Activated T-cell treated with anti-CD3 and anti-CD28 coated beads, Interleukin-2, amount 50 U/mL, for 24 hours (primary cell): ENCODE results near the gene CDK5RAP3.
"Not testable (repeated sequence)": the region's sequence is repeated elsewhere in the genome, so short reads cannot be mapped to it uniquely, and the experiment has no call there.

Experiments used
- DNase-seq: peaks from one replicate; pipeline ENCODE4 v3.0.0-alpha.2; 2020
- H3K27ac Mint-ChIP-seq: 2 replicates; pipeline ENCODE4 v1.8.0; 2020; ENCODE audit warnings: mild to moderate bottlenecking, mixed read lengths
- H3K27me3 Mint-ChIP-seq: 2 replicates; pipeline ENCODE4 v1.8.0; 2020; ENCODE audit warnings: mixed read lengths
- H3K36me3 Mint-ChIP-seq: 2 replicates; pipeline ENCODE4 v1.8.0; 2020; ENCODE audit warnings: low read depth, mixed read lengths
- H3K4me1 Mint-ChIP-seq: 2 replicates; pipeline ENCODE4 v1.8.0; 2020; ENCODE audit warnings: low read depth, mixed read lengths
- H3K4me3 Mint-ChIP-seq: 2 replicates; pipeline ENCODE4 v1.8.0; 2020; ENCODE audit warnings: mild to moderate bottlenecking, moderate library complexity, mixed read lengths
- H3K9me3 Mint-ChIP-seq: 2 replicates; pipeline ENCODE4 v1.8.0; 2020; ENCODE audit warnings: mixed read lengths

CDK5RAP3 gene

GRCh38 chr17:47993964-47994363 lies 23.1 kb downstream of the CDK5RAP3 start:
- H3K9me3 Mint-ChIP-seq = no peaks in the 10 kb centered on the region

GRCh38 chr17:47994724-47995123 lies 23.8 kb downstream of the CDK5RAP3 start:
- Mint-ChIP-seq H3K9me3 (no peaks in the 10 kb centered on the region), H3K4me3 (no peak overlapping the region), H3K27me3 (peaks cover 3% of the 10 kb centered on the region), H3K27ac (no peak overlapping the region), H3K4me1 (peaks cover 4% of the 10 kb centered on the region), H3K36me3 (no peaks in the 10 kb centered on the region)
- DNase-seq = no peak

More at GRCh38 chr17:47993964-47994363, 23.1 kb downstream of the CDK5RAP3 start:
- Mint-ChIP-seq H3K4me1 (no peaks in the 10 kb centered on the region), H3K36me3 (no peaks in the 10 kb centered on the region), H3K27ac (no peak overlapping the region), H3K27me3 (peaks cover 3% of the 10 kb centered on the region), H3K4me3 (no peak overlapping the region)
- no peak for DNase-seq

DNA sequence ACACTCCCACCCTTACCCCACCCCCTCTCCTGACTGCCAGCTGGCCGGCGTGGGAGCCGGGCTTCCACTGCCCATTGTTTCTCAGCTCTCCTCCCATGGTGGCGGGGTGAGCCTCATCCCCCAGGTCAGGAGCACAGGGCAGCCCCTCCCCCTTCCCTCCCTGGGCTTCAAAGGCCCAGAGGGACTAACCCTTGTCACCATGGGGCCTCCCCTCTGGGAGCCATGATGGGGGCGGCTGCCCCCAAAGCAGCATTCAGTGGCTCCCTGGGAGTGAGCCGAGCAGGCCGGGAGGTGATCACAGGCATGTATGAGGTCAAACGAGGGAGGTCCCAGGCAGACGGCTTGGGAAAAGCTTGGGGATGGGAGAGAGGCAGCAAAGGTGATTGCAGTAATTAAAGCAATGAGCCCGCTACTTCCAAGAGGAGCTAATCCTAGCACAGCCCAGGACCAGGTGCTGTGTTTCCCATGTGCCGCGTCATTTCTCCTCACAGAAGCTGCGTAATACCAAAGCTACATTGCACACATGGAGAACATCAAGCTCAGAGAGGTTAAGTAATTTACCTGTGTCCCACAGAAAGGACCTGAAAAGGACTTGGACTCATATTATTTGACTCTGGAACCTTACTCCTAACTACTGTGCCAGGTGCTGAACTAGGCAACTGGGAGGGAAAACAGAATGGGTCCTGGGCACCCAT lies 24.5 kb downstream of the CDK5RAP3 start:
- no peaks in the 10 kb centered on the region for H3K36me3 Mint-ChIP-seq
- H3K4me3 Mint-ChIP-seq = no peak overlapping the region
- DNase-seq = no peak
- H3K27ac Mint-ChIP-seq = no peak overlapping the region
- no peaks in the 10 kb centered on the region for H3K9me3 Mint-ChIP-seq
- peaks cover 5% of the 10 kb centered on the region for H3K4me1 Mint-ChIP-seq
- peaks cover 3% of the 10 kb centered on the region for H3K27me3 Mint-ChIP-seq

- H3K27ac Mint-ChIP-seq = no peak overlapping the region
- no peaks in the 10 kb centered on the region for H3K36me3 Mint-ChIP-seq
- peaks cover 5% of the 10 kb centered on the region for H3K4me1 Mint-ChIP-seq
- peaks cover 3% of the 10 kb centered on the region for H3K27me3 Mint-ChIP-seq
- no peak for DNase-seq
- no peak overlapping the region for H3K4me3 Mint-ChIP-seq
- H3K9me3 Mint-ChIP-seq = no peaks in the 10 kb centered on the region
Observed at GRCh38 chr17:47996201-47996600, 25.3 kb downstream of the CDK5RAP3 start.

DNA sequence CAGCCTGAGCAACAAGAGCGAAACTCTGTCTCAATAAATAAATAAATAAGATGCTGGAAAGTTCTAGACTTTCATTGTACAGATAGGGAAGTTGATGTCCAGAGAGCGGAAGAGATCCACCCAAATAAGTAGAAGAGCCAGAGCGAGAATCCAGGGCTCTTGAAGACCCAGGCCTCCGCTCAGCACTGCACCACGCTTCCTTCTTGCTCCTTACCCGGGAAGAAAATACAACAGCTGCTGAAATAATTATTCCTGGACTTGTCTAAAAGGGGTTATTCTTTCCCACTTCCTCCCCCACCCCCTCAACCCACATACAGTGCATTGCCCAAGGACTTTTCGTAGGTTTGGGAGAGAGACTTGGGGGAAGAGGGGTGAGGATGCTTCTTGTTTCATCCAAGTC lies 26.7 kb downstream of the CDK5RAP3 start:
- no peak overlapping the region for H3K27ac Mint-ChIP-seq
- peaks cover 3% of the 10 kb centered on the region for H3K27me3 Mint-ChIP-seq
- no peaks in the 10 kb centered on the region for H3K9me3 Mint-ChIP-seq
- no peak for DNase-seq
- no peaks in the 10 kb centered on the region for H3K36me3 Mint-ChIP-seq
- H3K4me3 Mint-ChIP-seq = no peak overlapping the region
- H3K4me1 Mint-ChIP-seq = peaks cover 5% of the 10 kb centered on the region

- Mint-ChIP-seq H3K36me3 (no peaks in the 10 kb centered on the region), H3K27me3 (peaks cover 7% of the 10 kb centered on the region), H3K4me3 (no peak overlapping the region), H3K4me1 (peaks cover 7% of the 10 kb centered on the region), H3K27ac (no peak overlapping the region), H3K9me3 (no peaks in the 10 kb centered on the region)
- no peak for DNase-seq
Observed at GRCh38 chr17:47998044-47998443, 27.1 kb downstream of the CDK5RAP3 start.

- H3K9me3 Mint-ChIP-seq = no peaks in the 10 kb centered on the region
- H3K4me1 Mint-ChIP-seq = peaks cover 7% of the 10 kb centered on the region
- H3K36me3 Mint-ChIP-seq = no peaks in the 10 kb centered on the region
- peaks cover 7% of the 10 kb centered on the region for H3K27me3 Mint-ChIP-seq
- DNase-seq = no peak
- H3K27ac Mint-ChIP-seq = no peak overlapping the region
- no peak overlapping the region for H3K4me3 Mint-ChIP-seq
Observed at GRCh38 chr17:47999582-47999981, 28.7 kb downstream of the CDK5RAP3 start.

DNA sequence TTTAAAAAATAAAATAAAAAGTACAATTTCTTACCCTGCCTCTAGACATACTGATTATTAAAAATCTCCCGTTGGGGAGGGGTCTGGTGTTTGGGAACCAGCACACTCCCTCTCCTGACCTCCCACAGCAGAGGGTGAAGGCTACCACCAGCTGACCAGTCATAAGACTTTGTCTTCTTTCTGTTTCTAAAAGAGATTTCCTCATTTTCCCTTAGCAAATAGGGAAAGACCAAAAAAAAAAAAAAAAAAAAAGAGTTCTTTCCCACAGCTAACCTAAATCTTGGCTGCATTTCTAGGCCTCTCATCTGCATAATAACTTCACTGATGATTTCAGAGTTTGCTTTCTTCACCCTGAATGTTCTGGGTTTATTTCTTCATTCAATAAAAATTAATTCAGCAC lies 30.3 kb downstream of the CDK5RAP3 start:
- Mint-ChIP-seq H3K27me3 (peaks cover 11% of the 10 kb centered on the region), H3K36me3 (no peaks in the 10 kb centered on the region), H3K9me3 (no peaks in the 10 kb centered on the region), H3K4me1 (peaks cover 8% of the 10 kb centered on the region), H3K4me3 (no peak overlapping the region), H3K27ac (no peak overlapping the region)
- DNase-seq = no peak

DNA sequence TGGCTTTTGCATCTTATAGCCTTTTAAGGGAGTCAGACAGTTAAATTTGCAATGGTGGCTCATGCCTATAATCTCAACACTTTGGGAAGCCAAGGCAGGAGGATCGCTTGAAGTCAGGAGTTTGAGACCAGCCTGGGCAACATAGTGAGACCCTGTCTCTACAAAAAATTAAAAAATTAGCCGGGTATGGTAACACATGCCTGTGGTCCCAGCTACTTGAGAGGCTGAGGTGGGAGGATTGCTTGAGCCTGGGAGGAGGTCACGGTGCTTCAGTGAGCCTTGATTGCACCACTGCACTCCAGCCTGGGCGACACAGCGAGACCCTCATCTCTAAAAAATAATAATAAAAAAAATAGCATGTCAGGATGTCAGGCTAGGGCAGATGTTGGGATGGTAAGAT lies 30.7 kb downstream of the CDK5RAP3 start:
- H3K27ac Mint-ChIP-seq, H3K4me3 Mint-ChIP-seq, H3K4me1 Mint-ChIP-seq, DNase-seq, H3K36me3 Mint-ChIP-seq, H3K9me3 Mint-ChIP-seq: not testable (repeated sequence)
- H3K27me3 Mint-ChIP-seq = peaks cover 13% of the 10 kb centered on the region

GRCh38 chr17:48002266-48002915 lies 31.5 kb downstream of the CDK5RAP3 start:
- Mint-ChIP-seq H3K4me1 (peaks cover 8% of the 10 kb centered on the region), H3K27ac (peak overlapping the region; percentile 7), H3K9me3 (no peaks in the 10 kb centered on the region), H3K4me3 (no peak overlapping the region), H3K36me3 (no peaks in the 10 kb centered on the region), H3K27me3 (peaks cover 19% of the 10 kb centered on the region)
- no peak for DNase-seq

DNA sequence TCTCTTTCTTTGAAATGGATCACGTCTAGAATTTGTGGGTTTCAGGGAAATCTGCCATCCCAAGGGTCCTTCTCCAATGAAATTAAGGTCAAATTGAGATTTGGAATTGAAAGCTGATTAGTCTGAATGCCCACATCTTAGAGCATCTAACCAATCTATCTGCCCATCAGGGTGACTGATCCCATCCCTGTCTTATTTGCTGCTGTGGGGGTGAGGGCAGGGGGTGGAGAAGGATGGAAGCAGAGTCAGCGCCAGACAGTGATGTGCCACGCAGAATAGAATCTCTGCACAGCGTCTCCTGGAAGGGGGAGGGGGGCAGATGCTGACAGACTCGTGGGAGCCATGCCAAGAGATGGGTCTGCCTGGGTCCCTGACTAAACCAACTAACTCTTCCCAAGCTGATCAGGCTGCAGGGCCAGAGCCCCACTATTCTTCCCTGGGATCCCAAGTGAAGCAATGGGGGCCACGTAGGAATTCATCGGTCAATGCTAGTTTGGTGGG lies 32.1 kb downstream of the CDK5RAP3 start:
- Mint-ChIP-seq H3K27me3 (peaks cover 17% of the 10 kb centered on the region), H3K4me1 (peaks cover 8% of the 10 kb centered on the region), H3K36me3 (no peaks in the 10 kb centered on the region), H3K9me3 (no peaks in the 10 kb centered on the region), H3K4me3 (no peak overlapping the region), H3K27ac (peak overlapping the region; percentile 7)
- no peak for DNase-seq

GRCh38 chr17:48003417-48004151 lies 32.7 kb downstream of the CDK5RAP3 start:
- peaks cover 8% of the 10 kb centered on the region for H3K4me1 Mint-ChIP-seq
- no peak overlapping the region for H3K27ac Mint-ChIP-seq
- no peaks in the 10 kb centered on the region for H3K36me3 Mint-ChIP-seq
- no peak for DNase-seq
- peaks cover 19% of the 10 kb centered on the region for H3K27me3 Mint-ChIP-seq
- no peak overlapping the region for H3K4me3 Mint-ChIP-seq
- H3K9me3 Mint-ChIP-seq = no peaks in the 10 kb centered on the region

DNA sequence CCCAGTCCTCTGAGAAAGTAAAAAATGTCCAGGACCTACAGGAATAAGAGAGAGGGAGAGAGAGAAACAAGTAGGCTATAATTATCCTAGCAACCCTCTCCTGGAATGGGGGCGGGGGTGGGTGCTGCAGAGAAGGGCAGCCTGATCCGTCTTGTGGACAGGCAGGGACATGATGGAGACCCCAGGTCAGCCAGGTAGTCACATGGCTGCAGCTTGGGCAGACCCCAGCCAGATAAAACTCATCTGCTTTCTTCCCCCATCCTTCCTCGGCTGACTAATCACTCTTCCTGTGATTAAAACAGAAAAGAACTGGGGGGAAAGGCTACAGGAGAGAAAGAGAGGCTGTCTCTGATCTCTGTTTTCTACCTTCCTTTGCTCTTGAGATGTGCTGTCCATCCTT lies 34.1 kb downstream of the CDK5RAP3 start:
- H3K9me3 Mint-ChIP-seq = no peaks in the 10 kb centered on the region
- no peaks in the 10 kb centered on the region for H3K36me3 Mint-ChIP-seq
- H3K27ac Mint-ChIP-seq = no peak overlapping the region
- no peak overlapping the region for H3K4me3 Mint-ChIP-seq
- peaks cover 28% of the 10 kb centered on the region for H3K27me3 Mint-ChIP-seq
- H3K4me1 Mint-ChIP-seq = peaks cover 3% of the 10 kb centered on the region
- DNase-seq = no peak

- Mint-ChIP-seq H3K27ac (no peak overlapping the region), H3K4me1 (peaks cover 13% of the 10 kb centered on the region), H3K4me3 (no peak overlapping the region), H3K36me3 (no peaks in the 10 kb centered on the region), H3K27me3 (peaks cover 47% of the 10 kb centered on the region), H3K9me3 (no peaks in the 10 kb centered on the region)
- no peak for DNase-seq
Observed at GRCh38 chr17:48006936-48007709, 36.2 kb downstream of the CDK5RAP3 start.
